GM18870 (cell line): ENCODE results near the gene FURIN.
"Not testable (repeated sequence)": the region's sequence is repeated elsewhere in the genome, so short reads cannot be mapped to it uniquely, and the experiment has no call there.

Experiments used
- ATAC-seq: cut with Tn5 transposase; IDR thresholded peaks from one replicate; pipeline ENCODE4 v1.9.1; 2021; ENCODE audit warnings: moderate library complexity; ENCODE audit not compliant: unreplicated experiment

Gene FURIN

DNA sequence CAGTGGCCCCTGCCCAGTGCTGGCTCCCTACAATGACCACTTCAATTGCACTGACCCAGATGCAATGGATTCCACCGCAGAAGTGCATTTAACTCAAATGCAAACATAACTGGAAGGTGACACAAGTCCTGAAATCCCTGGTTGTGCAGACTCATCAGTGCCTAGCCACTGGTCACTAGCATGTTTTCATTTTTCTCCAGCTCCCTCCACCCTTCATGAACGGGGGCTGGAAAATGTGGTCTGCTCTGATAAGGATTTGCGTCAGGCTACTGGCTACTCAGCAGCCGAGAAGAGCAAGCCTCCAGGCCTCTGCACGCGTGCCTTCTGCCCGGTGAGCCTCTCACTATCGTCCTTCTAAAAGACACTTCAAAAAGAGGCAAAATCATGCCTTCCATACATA is 27.4 kb upstream of the FURIN start:
- no peak for ATAC-seq

DNA sequence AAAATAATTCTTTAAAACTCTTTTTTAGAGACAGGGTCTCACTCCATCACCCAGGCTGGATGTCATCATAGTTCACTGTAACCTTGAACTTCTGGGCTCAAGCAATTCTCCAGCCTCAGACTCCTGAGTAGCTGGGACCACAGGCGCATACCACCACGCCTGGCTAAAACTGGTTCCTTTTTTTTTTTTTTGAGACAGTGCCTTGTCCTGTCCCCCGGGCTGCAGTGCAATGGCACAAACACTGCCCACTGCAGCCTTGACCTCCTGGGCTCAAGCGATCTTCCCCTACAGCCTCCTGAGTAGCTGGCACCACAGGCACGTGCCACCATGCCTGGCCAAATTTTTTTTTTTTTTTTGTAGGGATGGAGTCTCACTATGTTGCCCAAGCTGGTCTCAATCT is 23.7 kb upstream of the FURIN start:
- no peak for ATAC-seq

DNA sequence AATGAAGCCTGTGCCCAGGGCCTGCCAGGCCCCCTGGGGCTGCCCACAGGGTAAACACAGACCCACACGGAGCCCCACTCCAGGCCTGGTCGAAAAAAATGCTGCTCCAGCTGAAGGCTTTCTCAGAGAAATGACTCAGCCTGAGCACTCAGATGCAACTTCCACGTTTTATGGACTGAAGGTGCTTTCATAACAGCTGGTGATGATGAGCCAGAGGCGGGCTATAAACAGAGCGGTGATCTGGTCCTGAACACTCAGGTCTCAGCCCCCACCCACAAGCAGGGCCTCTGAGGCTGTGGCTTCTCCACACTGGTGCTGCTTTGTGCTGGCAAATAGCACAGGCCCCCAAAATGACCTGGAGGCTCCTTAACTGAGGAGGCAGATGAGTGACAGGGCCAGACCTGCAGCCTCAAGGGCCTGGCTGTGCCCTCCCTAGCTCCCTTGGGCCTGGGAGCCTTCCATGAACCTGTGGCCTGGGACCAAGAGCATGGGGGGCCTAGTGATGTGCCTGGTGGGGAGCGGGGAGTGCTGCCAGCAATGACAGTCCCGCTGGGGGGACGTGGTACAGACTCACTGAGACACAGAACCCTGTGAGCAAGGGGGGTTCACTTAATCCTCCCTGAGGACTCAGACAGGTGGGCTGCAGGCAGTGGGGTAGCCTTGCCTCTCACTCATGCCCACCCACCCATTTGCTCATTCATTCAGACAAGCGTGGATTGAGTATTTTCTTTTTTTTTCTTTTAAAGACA is 23.0 kb upstream of the FURIN start:
- ATAC-seq = peak; percentile 86

DNA sequence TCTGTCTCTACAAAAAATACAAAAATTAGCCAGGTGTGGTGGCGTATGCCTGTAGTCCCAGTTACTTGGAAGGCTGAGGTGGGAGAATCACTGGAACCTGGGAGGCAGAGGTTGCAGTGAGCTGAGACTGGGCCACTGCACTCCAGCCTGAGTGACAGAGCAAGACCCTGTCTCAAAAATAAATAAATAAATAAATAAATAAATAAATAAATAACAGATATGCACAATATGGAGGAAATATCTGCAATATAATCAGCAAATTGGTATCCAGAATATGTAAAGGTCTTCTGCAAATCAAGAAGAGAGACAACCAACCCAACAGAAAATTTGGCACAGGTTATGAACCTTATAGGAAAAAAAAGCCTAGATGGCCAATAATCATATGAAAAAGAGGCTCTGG is 19.0 kb upstream of the FURIN start:
- ATAC-seq = not testable (repeated sequence)

DNA sequence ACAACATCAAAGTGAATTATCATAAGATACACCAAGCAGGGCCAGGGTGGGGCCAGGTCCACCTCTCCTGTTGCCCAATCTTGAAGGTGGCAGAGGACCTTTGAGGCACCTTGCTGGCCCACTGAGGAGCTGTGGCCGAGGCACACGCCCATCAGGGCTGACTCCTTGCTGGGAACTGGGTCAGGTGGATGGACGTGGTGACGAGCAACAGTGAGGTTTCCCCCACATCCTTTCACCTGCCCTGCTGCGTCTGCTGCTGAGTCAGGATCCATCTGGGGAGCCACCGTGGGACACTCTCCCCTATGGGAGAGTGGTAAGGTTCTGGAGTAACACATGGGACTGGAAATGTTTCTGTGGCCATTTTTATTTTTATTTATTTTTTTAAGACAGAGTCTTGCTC is 17.3 kb upstream of the FURIN start:
- no peak for ATAC-seq

DNA sequence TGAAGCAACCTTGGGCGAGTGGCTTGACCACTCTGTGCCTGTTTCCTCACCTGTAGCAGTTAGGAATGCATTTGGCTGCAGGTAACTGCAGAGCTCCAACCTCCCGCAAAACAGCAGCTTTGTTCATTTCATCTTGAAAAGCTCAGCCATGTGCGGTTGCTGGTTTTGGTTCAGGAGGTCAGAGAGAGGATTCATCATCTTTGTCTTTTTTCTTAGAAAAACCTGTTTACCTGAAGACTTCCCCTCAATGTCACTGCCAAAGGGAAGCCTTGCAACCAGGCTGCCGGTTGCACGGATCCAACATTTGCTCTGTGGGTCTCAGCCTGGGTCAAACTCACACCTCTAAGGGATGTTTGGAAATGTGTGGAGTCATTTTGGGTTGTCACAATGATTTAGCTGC is 16.4 kb upstream of the FURIN start:
- no peak for ATAC-seq

DNA sequence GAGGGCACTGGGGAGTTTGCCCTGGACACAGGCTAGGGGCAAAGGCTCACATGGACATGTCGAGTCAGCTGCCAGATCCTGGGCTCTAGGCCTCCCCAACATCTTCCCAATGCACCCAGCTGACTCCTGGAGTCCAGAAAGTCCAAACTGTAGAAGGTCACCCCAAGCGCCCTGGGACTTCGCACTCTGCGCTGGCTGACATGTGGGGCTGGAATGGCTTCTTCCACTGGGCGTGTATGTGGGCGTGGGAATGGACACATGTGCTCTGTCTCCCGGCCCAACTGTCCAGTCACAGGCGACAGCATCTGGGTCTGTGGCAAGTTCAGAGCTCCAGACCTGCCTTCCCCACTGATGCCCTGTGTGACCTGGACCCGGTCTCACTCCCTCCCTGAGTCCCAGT is 13.2 kb upstream of the FURIN start:
- no peak for ATAC-seq

DNA sequence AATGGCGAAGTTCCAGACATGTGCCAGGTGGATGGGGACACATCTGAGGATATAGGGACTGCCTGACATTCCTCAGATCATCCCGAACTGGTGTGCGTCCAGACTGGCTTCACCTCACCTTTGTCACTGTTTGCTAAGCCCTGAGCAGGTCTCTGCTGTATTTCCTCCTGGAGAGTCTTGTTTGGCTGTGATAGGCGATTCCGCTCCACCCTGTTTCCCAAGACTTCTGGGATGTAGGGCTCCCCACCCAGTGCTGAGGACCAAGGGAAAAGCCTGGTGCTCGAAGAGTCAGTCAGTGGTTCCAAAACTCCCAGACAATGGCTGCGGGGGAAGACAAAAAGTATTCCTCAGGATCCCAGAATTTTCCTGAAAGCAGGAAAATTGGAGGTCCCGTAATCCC is 11.1 kb upstream of the FURIN start:
- ATAC-seq = no peak

DNA sequence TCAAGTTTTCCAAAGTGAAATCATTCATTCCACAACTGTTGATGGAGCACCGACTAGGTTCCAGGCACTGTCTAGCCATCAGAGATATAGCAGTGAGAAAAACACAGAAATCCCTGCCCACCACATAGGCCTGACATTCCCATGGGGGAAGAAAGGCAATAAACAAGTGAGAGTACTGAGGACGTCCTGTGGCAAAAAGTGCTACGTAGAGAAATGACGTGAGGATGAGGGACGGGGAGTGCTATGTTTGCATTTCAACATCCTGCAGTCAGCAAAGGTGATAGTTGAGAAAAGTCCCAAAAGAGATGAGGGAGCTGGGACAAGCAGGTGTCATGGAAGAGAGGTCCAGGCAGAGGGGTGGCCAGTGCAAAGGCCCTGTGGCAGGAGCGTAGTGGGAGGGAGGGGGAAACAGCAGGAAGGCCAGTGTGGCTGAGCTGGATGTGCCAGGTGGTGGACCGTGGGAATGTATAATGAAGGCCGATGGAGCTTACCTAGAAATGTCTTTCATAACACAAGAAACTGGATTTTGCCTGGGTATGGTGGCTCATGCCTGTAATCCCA is 10.4 kb upstream of the FURIN start:
- ATAC-seq = no peak

DNA sequence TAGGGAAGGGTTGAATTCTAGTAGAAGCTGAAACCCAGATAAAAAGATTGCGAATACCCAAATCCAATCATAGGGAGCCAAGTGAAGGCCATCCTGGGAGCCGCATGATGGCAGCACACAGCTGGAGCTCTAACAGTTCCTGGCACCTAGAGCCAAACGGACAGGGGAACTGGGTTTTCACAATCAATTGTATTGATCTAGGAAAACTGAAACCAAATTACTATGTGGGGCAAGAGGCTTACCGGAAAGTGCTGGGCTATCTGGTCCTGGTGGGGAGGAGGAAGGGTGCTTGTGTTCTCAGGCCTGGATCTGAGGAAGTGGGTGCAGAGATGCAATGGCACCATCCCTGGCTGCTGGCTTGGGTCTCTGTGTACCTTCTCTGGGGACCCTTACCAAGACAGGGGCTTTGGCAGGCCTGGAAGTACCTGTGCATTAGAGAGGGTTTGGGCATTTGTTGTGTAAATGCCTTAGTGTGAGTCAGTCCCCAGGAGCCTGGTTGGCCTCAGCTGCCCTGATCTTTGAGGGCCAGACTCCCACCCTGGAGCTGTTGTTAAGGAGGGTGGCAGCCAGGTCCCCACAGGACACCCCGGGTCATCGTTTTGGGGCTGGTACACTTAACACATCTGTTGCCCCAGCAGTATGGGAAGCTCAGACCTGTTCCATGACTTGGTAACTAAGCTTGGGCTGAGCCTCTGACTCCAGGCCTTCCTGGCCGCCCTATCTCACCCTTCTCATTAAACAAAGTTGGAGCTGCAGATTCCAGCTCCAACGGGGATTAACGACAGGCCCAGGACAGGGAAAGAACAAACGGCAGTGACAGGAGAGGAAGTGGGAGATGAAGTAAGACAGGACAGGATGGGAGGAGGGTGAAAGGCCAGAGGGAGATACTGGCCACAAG is 8.9 kb upstream of the FURIN start:
- ATAC-seq = no peak

DNA sequence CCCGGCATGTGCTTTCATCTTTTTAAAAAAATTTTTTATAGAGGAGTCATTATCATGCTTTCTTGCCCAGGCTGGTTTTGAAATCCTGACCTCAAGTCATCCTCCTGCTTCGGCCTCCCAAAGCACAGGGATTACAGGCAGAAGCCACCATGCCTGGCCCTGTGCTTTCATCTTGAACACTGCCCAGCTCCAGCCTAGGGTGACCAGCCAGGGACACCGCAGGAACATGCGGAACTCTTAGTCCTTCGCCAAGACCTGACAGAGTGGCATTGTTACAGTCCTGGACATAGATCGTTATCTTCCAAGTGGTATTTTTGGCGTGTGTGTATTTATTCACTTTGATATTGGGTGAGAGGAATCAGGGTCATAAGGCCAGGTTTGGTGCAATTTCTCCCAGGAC is 7.9 kb upstream of the FURIN start:
- ATAC-seq = no peak

DNA sequence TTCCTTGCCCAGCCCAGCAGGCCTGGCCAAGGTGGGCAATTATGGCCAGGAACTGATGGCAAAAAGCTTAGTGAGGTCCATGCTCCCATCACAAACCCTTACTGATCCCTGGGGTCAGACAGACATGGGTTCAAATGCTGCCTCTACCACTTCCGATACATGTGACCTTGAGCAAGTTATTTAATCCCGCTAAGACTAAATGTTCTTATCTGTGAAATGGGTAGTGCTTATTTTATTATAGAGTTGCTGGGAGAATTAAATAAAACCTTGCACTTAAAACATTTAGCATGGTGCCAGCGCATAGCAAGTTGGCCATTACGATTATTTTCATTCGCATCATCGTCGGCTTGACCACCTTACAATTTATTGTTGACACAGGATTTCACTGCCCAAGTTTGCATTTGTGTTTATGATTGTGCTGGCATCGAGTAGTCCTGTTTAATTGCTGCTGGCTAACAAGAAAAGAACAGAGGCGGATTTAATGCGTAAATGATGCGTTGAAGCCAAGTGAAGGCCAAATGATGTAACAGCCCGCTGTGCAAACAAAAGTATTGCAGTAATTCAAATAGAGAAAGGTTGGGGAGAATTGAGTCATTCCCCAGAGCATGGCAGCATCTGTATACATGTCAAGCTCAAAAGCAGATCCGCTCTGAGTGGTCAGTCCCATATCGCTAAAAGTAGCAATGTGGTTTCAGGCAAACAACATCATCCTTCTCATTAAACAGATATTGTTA is 7.3 kb upstream of the FURIN start:
- ATAC-seq = no peak

DNA sequence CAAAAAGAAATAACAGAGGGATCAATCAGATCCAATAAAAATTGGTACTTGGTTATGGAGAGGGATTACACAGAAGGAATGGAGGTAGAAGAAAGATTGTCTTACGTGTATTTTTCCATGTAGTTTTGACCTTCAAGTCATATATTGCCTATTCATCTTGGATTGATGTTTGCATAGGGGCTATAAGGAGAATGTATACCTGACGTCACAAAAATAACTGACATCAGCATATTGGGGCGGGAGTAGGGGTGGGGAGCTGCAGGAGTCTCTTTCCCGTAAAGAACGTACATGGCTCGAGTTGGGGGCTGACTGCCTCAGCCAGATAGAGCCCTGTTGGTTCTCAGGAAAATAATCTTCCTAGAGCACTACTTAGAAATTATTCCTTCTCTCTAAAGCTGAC is 5.9 kb upstream of the FURIN start:
- ATAC-seq = no peak

DNA sequence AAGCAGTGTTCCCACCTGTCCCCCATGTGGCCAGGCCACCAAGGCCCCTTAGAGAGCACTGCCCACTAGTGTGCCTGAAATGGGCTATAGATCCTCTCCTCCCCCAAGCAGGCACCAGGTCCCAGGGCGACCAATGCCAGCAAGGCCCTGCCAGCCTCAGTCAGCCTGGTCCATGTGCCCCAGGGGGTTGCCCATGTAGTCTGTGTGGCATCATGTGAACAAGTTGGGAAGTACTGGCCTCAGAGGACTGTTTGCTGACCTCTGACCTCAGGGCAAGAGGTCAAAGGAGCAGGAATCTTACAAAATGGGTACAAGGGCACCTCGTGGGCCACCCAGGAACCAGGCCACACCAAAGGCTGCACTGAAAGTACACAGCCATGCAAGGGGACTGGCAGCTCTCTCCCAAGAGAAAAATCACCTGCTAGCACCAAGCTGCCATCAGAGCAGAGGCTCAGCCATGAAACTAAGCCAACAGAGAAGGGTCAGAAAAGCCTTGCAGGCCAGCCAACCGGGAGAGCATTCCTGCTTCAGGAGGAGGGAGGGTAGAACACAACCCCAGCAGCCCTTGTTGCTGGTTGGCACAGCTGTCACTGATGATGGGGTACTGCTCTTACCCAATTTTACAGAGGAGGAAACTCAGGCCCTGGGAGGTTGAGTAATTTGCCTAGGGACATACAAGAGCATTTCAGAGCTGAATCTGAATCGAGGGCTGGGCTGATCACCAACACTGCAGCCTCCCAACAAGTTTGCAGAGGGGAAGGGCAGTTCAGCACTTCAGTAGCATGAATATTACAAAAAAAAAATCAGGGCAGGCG is 5.2 kb upstream of the FURIN start:
- ATAC-seq = no peak

DNA sequence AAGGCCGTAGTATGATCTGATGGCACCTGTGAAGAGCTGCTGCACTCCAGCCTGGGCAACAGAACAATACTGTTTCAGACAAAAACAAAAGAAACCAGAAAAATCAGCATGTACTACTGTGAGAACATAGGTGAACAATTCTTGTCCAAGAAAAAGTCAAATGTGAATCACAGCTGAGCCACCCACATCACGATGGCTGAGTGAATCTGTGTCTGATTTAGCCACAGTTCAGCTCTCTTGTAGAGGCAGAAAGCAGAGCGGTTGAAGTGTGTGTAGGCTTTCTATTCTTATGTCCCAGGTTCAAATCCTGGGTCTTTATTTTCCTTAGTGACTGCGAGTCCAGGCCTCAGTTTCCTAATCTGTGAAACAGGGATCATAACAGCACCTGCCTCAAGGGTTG is 4.4 kb upstream of the FURIN start:
- ATAC-seq = no peak

DNA sequence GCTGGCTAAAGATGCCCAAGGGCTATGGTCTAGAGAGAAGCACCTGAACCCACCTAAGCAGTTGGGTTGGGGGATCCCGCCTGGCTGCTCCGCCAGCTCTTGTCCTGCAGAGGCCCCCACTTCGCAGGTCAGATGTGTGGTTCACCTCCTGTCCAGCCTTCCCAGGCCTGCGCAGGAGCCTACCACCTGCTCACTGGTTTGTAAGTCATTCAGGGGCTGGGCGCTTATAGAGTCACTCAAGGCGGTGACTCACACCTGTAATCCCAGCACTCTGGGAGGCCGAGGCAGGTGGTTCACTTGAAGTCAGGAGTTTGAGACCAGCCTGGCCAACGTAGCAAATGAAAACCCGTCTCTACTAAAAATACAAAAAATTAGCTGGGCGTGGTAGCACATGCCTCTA is 3.9 kb upstream of the FURIN start:
- no peak for ATAC-seq

DNA sequence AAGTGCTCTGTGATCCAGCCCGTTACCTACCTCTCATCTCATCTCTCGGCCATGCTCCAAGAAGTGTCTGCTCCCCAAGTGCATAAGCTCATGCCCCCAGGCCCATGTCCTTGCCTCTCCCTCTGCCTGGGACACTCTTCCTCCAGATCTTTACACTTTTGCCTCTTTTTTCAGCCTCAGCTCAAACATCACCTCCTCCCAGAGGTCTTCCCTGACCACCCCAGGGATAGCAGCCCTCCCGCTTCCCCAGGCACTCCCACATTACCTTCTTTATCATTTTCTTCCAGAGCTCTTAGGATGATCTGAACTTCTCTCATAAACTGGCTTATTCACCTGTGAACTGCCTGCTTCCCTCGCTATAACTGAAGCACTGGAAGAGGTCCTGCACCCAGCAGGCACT is 2.7 kb upstream of the FURIN start:
- no peak for ATAC-seq

DNA sequence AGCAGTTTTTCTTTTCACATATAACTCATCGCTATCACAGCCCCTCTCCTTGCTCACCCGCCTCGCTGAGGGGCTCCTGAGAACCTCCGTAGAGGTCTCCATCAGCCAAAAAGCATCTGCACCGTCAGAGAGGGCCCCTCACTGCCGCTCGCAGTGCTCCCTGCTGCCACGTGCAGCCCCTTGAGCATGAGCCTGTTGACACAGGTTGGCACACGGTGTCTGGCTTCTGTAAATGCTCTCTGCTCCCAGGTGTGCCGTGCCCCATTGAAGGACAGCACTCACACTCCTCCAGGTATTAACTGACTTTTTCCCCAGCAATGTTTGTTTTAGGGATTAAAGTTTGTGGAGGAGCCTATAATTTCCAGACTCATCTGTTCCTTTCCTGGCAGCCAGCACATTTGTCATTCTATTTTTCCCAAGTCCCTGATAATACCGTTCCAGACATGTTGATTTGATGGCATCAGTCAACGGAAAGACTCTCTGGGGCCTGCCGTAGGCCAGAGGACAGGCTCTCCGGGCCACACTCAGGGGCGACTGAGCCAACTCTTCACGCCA is 2.1 kb upstream of the FURIN start:
- ATAC-seq = no peak

DNA sequence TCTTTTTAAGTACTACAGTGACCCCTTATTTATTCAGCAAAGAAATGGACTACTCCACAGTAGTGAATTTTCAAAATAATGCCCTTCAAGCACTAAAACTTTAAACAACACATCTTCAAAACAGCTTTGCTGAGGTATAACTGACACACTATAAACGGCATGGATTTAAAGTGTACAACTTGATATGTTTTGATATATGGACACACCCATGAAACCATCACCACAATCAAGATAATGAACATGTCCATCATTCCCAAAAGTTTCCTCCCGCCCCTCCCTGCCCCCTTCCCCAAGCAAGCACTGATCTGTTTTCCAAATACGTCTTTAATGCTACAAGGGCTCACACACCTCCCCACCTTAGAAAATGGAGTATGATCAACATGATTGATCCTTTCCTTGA is 1.6 kb upstream of the FURIN start:
- no peak for ATAC-seq

DNA sequence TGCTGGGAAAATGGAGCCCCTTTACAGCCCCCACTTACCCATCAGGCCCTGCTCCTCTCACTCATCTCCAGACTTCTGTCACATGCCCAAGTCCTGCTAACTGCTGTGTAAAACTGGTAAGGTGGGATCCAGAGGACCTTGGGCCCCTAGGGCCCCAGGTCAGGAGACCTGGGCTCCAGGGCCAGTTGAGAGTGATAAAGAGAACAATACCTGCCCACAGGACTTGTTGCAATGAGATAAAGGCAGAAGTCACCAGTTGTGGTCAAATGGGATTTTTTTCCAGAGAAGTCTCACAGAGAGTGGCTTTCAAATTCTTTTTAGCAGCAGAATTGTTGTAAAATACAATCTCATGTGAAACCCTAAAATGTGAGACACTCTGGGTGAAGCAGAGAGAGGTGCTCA is 753 bp downstream of the FURIN start:
- no peak for ATAC-seq
